NCI-H2171 (cell line): ENCODE measurements around the gene FTH1.
A peak's percentile ranks its signal among the peaks of the same experiment; 100 is the strongest.
"Not testable (repeated sequence)": the region's sequence is repeated elsewhere in the genome, so short reads cannot be mapped to it uniquely, and the experiment has no call there.

Experiments used
- DNase-seq: peaks from one replicate; lab custom pipeline; 2025; lab: John Stamatoyannopoulos, UW

Gene FTH1

GRCh38 chr11:61978703-61979661, 11.5 kb upstream of the FTH1 start:
- no peak for DNase-seq

GRCh38 chr11:61976813-61977475, 9.5 kb upstream of the FTH1 start:
- no peak for DNase-seq

- DNase-seq: no peak
Observed at GRCh38 chr11:61976420-61976800, 9.0 kb upstream of the FTH1 start.

GRCh38 chr11:61975638-61976419, 8.4 kb upstream of the FTH1 start:
- no peak for DNase-seq

- DNase-seq: no peak
Observed at GRCh38 chr11:61974766-61975631, 7.6 kb upstream of the FTH1 start.

GRCh38 chr11:61973476-61974162, 6.2 kb upstream of the FTH1 start:
- DNase-seq: peak; percentile 56

- DNase-seq: no peak
Observed at GRCh38 chr11:61972672-61973475, 5.4 kb upstream of the FTH1 start.

GRCh38 chr11:61972112-61972671, 4.8 kb upstream of the FTH1 start:
- DNase-seq: no peak

- DNase-seq: peak; percentile 64
Observed at GRCh38 chr11:61971248-61972111, 4.0 kb upstream of the FTH1 start.

- no peak for DNase-seq
Observed at GRCh38 chr11:61969838-61970662, 2.6 kb upstream of the FTH1 start.

- DNase-seq: no peak
Observed at GRCh38 chr11:61969391-61969758, 1.9 kb upstream of the FTH1 start.

GRCh38 chr11:61968758-61969390, 1.4 kb upstream of the FTH1 start:
- DNase-seq: no peak

- peak; percentile 70 for DNase-seq
Observed at GRCh38 chr11:61967924-61968757, 707 bp upstream of the FTH1 start.

GRCh38 chr11:61966734-61967115, 709 bp downstream of the FTH1 start:
- no peak for DNase-seq

GRCh38 chr11:61964666-61965271, 2.7 kb downstream of the FTH1 start:
- not testable (repeated sequence) for DNase-seq

- DNase-seq: no peak
Observed at GRCh38 chr11:61964058-61964665, 3.3 kb downstream of the FTH1 start.
